Tibial nerve (tissue), 4 donors: ENCODE results near the gene EMP2. TPM values are rescaled to one million over a fixed set of nuclear protein-coding genes. Genes with fewer than 3 reads are reported as not detected.
A peak's percentile ranks its signal among the peaks of the same experiment; 100 is the strongest.

Source experiments
- DNase-seq, 2 donors: peaks; one replicate each; pipeline ENCODE4 v3.0.0-alpha.2; 2019; ENCODE audit warnings: low spot score in 2 of 2
- H3K27ac ChIP-seq, 4 donors: fragments of 200-600 bp; sonication (generic) in 3 of 4; one replicate each; pipeline ENCODE4 v1.5.1; 2017 to 2019; ENCODE audit warnings: mild to moderate bottlenecking in 1 of 4
- H3K27me3 ChIP-seq, 2 donors: fragments of 200-600 bp; sonication (generic) in 1 of 2; one replicate each; pipeline versions ENCODE4 v1.5.1 to v1.6.0; 2017 to 2019
- H3K36me3 ChIP-seq, 3 donors: fragments of 200-600 bp; sonication (generic); one replicate each; pipeline ENCODE4 v1.5.1; 2018 to 2019
- H3K4me1 ChIP-seq, 4 donors: fragments of 200-600 bp; sonication (generic) in 3 of 4; one replicate each; pipeline ENCODE4 v1.5.1; 2017 to 2019
- H3K4me3 ChIP-seq, 4 donors: fragments of 200-600 bp; sonication (generic) in 3 of 4; one replicate each; pipeline ENCODE4 v1.5.1; 2017 to 2019; ENCODE audit warnings: mild to moderate bottlenecking in 1 of 4, moderate library complexity in 1 of 4
- H3K9me3 ChIP-seq, 4 donors: fragments of 200-600 bp; sonication (generic) in 3 of 4; one replicate each; pipeline ENCODE4 v1.5.1; 2017 to 2019
- CTCF ChIP-seq, 5 experiments: fragments of 200-600 bp in 3 of 5; fragments of 450-650 bp in 2 of 5; sonication (generic) in 3 of 5; IDR thresholded peaks; one replicate each; pipeline ENCODE4 v1.5.1; 2016 to 2019; ENCODE audit warnings: antibody characterized with exemption in 5 of 5, mild to moderate bottlenecking in 3 of 5, moderate library complexity in 2 of 5
- EP300 ChIP-seq, 2 donors: sonication (generic); formaldehyde crosslinking; IDR thresholded peaks; one replicate each; pipeline ENCODE4 v1.6.1; 2017; ENCODE audit warnings: antibody characterized with exemption in 2 of 2, mild to moderate bottlenecking in 1 of 2
- POLR2A ChIP-seq, 2 donors: fragments of 450-650 bp; IDR thresholded peaks; one replicate each; pipeline ENCODE4 v1.6.1; 2017; ENCODE audit warnings: antibody characterized with exemption in 2 of 2, mild to moderate bottlenecking in 2 of 2, moderate library complexity in 2 of 2
- WGBS, 2 donors: methylation state at CpG; one replicate each; pipeline ENCODE4 v1.1.5; 2018; 5-methylcytosine and 5-hydroxymethylcytosine counted together
- total RNA-seq, 4 donors: library from RNA; depleted of rRNA; stranded (reverse); fragments of >200 nt; gene quantifications; one replicate each; pipeline ENCODE4 v1.1.0, GENCODE V29; 2016

Gene EMP2
- total RNA-seq, 4 donors from 2014 or later: 60.5 to 72.1 (median 65.5) TPM

GRCh38 chr16:10525214-10525825 lies 55.1 kb downstream of the EMP2 start:
- TF ChIP-seq CTCF (IDR thresholded peaks at IDR 0.05): no peak
- no peak for TF ChIP-seq POLR2A (IDR thresholded peaks at IDR 0.05)
- Histone ChIP-seq H3K27me3 (no peaks in the 10 kb centered on the region), H3K36me3 (peaks cover 0 to 79% (median 0%) of the 10 kb centered on the region in 3 donors), H3K4me1 (no peaks in the 10 kb centered on the region), H3K9me3 (no peaks in the 10 kb centered on the region), H3K4me3 (no peak overlapping the region), H3K27ac (no peak overlapping the region)
- no peak for DNase-seq
- 90 to 94% methylated on average over 6 of the region's 6 CpGs for WGBS, 2 donors

- H3K27me3 ChIP-seq: no peaks in the 10 kb centered on the region
- peaks cover 0 to 59% (median 0%) of the 10 kb centered on the region in 3 donors for H3K36me3 ChIP-seq
- TF ChIP-seq POLR2A (IDR thresholded peaks at IDR 0.05): no peak
- TF ChIP-seq EP300 (IDR thresholded peaks at IDR 0.05): no peak
- no peak for TF ChIP-seq CTCF (IDR thresholded peaks at IDR 0.05)
- DNase-seq: no peak
- no peak overlapping the region for H3K27ac ChIP-seq
- no peaks in the 10 kb centered on the region for H3K4me1 ChIP-seq
- H3K4me3 ChIP-seq: no peak overlapping the region
- WGBS, 2 donors: 69 to 70% methylated on average over 2 of the region's 2 CpGs
- H3K9me3 ChIP-seq: no peaks in the 10 kb centered on the region
Measured at GRCh38 chr16:10522966-10523365, 57.4 kb downstream of the EMP2 start.

- peak; percentile 37 to 69 for DNase-seq
- 31 to 35% methylated on average over 9 of the region's 9 CpGs for WGBS, 2 donors
Measured at GRCh38 chr16:10521681-10522274, 58.6 kb downstream of the EMP2 start.

GRCh38 chr16:10520869-10521578 lies 59.4 kb downstream of the EMP2 start:
- TF ChIP-seq EP300 (IDR thresholded peaks at IDR 0.05): no peak
- no peak for TF ChIP-seq POLR2A (IDR thresholded peaks at IDR 0.05)
- no peak for TF ChIP-seq CTCF (IDR thresholded peaks at IDR 0.05)
- 71 to 72% methylated on average over 7 of the region's 7 CpGs for WGBS, 2 donors
- no peak for DNase-seq
- no peaks in the 10 kb centered on the region for H3K9me3 ChIP-seq
- no peak overlapping the region for H3K27ac ChIP-seq
- H3K4me1 ChIP-seq: no peaks in the 10 kb centered on the region
- no peaks in the 10 kb centered on the region for H3K27me3 ChIP-seq
- H3K36me3 ChIP-seq: peaks cover 0 to 45% (median 0%) of the 10 kb centered on the region in 3 donors
- H3K4me3 ChIP-seq: no peak overlapping the region

More at GRCh38 chr16:10521681-10522274, 58.6 kb downstream of the EMP2 start:
- Histone ChIP-seq H3K9me3 (no peaks in the 10 kb centered on the region), H3K4me1 (no peaks in the 10 kb centered on the region), H3K4me3 (no peak overlapping the region), H3K27ac (peak overlapping the region in 1 of 4 donors; percentile 11), H3K36me3 (peaks cover 0 to 52% (median 0%) of the 10 kb centered on the region in 3 donors), H3K27me3 (no peaks in the 10 kb centered on the region)
- TF ChIP-seq POLR2A (IDR thresholded peaks at IDR 0.05) (no peak), EP300 (IDR thresholded peaks at IDR 0.05) (peak in 1 of 2 donors; percentile 64), CTCF (IDR thresholded peaks at IDR 0.05) (peak; percentile 75 to 86 (median 80))
